CD4-positive, alpha-beta T cell treated with Interferon alpha-2 for 1 hour (primary cell): Measurements from ENCODE around the gene MYO7B.
"Not testable (repeated sequence)": the region's sequence is repeated elsewhere in the genome, so short reads cannot be mapped to it uniquely, and the experiment has no call there.

Experiments
- DNase-seq, 2 donors: peaks; one replicate each; pipeline ENCODE4 v3.0.0-alpha.2; 2020 to 2022

The MYO7B gene

DNA sequence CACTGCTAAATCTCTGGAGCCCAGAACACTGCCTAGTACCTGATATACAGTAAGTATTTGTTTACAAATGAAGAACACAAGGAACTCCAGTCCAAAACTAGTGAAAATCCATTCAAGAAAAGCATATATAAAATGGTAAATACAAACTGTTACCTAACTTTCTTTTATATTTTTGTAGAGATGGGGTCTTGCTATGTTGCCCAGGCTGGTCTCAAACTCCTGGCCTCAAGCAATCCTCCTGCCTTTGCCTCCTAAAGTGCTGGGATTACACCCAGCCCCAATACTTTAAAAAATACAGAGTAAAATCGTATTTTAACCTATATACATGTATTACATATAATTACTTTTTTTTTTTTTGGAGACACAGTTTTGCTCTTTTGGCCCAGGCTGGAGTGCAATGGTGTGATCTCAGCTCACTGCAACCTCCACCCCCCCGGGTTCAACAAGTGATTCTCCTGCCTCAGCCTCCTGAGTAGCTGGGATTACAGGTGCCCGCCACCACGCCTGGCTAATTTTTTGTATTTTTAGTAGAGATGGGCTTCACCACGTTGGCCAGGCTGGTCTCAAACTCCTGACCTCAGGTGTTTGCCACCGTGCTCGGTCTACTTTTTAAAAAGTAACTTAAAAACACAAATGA is 11.2 kb upstream of the MYO7B start:
- DNase-seq: not testable (repeated sequence)

DNA sequence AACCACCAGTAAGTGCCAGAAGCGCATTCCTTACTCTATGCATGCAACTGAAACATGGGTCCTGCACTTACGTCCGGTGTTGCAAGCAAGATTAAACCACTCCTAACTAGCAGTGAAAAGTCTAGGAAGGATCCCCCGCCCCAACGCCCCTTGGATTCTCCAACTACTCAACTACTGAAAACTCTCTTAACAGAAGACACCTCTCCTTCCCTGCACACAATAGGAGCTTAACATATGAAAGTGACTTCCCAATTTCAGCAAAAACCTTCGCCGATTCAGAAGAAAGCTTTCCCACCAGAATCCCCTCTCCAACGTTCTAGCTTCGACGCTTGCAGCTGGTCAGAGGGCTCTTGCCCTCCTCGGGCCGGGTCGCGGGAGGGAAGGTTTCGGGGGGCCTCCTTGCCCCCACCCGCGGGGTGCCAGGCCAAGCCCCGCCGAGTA is 9.8 kb upstream of the MYO7B start:
- DNase-seq: no peak

DNA sequence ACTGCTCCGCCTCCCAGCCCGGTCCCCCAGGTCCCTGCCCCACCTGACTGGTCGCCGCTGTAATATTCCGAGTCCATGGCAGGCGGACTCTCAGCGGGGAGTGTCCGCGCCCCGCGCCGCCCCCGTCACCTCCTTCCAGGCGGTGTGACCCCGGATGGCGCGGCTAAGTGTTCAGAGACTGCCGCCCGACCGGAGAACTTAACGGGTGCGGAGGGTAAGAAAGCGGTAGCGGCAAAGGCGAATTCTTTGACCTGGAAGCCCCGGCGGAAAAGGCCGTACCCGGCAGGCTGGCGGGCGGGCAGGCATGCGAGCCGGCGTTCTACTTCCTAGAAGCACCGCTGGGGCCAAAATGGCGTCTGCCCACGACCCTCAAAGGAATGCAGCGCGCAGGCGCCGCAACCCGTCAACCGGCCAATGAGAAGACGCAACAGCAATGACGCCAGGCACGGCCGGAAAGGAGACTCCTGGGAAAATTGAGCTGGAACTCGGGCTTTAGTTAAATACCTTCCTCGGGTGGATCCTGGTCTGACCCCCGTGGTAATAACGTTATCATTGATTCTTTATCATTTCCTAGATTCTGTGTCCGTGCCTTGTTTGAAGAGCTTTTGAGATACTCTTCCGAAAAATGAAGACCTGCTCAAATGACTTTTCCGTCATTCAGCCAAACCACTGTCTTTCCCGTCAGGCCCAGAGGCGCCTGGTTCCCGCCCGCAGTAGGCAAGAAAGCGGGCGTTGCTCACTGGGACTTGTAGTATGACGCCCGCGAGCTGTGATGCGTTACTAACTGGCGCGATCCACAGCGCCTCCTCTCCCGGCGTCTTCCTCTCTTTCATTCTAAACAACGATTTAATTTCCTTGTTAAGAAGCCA is 9.1 kb upstream of the MYO7B start, which contains the start of gene IWS1:
Gene IWS1 (minus strand): TSS at position 358 of the 869 bp plus-strand sequence. CDS start 281 bp downstream, at position 77.
- DNase-seq: peak; percentile 94 to 95

DNA sequence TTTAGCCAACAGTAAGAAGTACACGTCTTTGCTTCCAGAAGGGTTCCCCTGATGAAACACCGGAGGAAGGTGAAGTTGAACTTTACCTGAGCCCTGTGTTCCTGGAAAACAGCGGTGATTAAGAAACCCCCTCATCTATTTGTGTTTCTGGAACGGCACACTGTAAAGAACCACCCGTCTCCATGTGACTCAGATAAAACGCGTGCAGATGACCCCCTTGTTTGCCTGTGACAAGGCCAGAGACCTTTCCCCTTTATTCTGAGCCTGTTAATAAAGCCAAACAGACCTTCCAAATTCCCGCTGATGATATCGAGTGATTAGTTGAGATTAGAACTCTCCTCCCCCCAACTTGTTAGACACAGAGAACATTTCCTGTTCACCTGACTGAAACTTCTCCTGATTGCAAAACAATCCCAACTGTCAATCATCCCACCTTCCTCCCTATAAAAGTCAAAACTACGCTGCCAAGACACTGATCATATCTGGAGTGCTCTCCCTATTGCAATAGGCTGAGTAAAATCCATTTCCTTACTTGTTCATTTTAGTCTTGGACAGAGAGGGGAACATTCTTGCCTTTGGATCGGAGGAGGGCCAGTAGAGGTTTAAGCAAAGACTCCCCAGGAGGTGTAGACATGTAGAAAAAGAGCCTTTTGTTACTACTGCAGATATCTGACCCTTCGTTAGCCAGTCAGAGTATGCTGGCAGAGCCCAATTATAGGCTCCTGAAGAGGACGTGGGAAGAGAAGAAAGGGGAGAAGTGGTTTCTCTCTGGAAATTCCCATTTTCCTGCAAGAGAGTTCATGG is 8.3 kb upstream of the MYO7B start:
- no peak for DNase-seq

DNA sequence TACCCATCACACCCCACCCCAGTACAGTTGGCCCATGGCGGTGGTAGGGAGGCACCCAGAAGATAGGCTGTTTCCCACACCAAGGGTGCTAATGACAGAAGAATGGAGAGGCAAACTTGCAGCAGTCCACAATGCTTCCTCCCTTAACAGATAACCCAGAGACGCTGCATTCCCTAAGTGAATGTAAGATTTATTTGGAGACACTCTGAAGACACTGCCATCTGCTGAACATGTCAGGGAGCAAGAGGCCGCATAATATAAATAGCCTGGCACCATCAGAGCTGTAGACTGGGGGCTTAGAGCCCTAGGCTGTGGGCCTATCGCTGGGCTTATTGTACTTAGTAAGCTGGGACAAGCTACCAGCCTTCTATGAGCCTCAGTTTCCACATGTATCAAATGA is 7.0 kb upstream of the MYO7B start:
- no peak for DNase-seq

DNA sequence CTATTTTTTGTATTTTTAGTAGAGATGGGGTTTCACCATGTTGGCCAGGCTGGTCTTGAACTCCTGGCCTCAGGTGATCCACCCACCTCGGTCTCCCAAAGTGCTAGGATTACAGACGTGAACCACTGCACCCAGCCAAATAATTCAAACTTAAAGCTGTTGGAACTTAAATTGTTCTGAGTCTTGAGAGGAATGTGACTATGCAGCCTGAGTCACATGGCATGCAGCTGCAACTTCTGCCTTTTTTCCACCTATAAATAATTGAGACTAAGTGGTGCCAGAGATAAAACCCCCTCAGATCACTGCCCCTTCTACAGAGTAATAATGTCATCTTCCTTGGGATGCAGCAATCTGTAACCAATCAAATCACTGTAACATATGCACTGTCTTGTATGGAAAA is 6.1 kb upstream of the MYO7B start:
- DNase-seq: not testable (repeated sequence)

DNA sequence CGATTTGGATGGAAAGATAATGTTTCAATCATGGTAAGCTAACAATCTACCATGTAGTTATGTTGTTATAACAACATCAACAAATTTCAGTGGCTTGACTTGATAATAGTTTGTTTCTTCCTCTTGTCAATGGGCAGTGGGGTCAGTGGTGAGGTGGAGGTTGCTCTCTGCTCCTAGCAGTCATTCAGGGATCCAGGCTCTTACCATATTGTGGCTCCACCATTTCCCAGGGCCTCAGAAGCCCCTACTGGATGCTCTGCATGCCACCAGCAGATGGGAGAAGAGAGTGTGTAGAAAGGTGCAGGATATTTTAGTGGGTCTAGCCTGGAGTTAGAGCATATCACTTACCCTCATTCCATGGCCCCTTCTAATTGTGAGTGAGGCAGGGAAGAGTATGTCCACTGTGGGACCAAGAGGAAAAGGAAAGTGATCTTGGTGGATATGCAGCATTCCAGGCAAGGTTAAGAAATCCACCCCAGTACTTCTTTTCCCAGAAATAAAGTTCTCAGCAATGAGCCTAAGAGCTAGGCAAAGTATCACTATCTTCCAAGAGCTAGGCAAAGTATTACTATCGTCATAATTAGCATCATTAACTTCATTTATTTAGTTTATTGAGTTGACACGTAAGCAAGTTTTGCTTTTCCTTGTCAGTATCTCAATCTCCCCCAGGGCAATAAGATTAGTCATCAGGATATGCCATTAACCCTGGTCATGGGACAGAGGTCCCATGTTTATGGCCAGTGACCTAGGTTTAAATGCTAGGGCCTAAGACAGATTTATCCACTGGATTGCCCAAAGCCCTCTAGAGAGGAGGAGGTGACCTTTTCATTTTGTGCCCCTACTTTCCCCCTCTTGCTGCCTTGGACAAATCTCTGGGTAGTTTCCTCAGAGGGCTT is 5.0 kb upstream of the MYO7B start:
- DNase-seq: no peak

DNA sequence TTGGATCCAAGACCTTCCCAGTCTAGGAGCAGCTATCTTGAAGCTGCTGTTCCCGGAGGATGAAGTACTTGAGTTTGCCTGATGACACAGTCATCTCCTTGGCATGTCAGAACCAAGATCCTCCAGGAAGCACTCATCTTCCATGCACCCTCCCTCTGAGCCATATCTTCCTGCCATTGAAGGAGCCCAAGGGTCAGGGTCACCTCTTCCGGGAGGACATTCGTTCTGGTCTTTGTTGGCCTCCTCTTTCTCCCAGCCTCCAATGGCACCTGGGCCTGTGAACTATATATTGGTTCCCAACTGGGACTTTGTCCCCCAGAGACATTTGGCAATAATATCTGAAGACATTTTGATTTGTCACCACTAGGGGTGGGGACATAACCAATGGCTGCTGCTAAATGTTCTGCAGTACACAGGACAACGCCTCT is 4.2 kb upstream of the MYO7B start:
- DNase-seq: no peak

DNA sequence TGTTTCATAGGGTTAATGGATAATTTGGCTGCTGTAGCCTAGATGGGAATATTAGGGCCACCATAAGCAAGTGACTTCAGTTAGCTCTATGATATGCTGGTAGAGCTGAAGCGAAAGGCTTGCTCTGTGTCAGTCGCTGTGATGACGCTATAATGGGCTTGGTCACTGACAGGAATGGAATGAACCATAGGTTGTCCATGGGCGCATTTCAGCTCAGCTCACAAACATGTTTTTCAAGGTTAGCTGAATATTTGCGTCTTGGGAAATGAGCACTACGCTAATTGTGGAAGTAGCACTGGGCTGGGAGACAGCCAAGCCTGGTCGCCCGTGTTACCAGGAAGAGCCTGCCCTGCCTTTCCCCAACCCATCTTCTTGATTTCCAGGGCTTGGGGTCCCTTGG is 3.2 kb upstream of the MYO7B start:
- no peak for DNase-seq

DNA sequence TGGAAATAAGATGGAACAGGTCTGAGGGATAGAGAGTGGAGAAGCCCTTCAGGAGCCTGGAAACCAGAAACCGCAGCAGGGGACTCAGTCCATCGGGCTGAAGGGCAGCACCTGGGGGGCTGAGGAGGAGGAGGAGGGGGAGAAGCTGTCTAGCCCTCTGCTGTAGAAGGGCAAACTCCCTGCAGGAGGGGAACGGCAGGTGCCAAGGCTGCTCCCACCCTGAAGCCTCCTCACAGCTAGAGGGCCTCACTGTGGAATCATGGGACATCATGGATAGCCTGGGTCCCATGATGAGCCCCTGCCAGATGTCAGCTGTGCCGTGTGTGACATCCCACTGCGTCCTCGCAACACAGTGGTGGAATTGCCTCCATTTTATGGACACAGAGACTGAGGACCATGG is 435 bp downstream of the MYO7B start:
- DNase-seq: no peak

DNA sequence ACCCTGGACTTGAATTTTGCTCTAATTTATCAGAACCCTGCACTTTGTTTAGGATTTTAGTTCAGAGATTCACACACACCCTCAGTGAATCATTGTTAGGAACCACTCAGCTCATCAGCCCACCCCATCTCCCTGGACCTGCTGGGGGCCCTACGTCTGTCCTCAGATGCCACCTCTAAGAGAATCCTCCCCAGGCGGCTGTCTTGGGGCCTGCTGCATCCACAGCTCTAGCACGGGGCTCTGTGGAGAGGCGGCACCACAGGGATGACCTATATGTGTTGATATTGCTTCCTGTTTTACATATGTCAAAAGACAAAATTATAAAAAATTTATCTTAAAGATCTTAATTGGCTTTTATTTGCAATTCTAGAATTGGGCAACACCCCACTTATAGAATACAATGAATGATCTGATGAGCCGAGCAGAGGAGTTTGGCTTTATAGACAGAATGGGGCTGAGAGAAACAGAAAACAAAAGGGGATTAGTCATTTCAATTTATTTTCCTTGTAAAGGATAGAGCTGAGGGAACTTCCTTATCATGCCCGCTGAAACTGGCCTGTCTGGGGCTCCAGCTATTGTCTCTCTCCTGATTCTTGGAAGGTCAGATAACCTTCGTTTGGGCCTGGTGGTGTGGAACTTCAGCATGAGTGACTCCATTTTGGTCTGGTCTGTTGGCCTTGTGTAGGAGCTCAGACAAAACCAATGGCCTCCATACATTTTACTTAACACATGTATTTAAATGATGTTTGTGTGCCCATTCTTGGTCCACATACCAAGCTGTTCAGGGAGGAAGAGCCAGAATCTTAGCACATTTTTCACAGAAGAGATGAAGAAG is 1.4 kb downstream of the MYO7B start:
- DNase-seq: no peak

DNA sequence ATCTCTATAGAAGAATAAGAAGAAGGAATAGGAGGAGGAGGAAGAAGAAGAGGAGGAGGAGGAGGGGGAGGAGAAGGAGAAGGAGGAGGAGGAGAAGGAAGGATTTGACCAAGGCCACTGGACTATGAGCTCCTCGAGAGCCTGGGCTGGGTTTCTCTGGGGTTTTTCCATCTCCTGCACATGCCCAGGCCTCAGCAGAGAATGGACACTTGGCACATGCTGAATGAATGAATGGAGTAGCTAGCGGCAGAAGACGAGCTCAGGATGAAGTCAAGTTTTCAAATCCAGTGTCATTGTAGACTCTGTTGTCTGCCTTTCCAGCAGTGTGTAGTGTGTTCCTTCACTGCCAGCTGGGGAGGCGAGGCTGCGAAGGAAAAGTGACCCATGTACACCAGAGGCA is 2.2 kb downstream of the MYO7B start:
- no peak for DNase-seq

DNA sequence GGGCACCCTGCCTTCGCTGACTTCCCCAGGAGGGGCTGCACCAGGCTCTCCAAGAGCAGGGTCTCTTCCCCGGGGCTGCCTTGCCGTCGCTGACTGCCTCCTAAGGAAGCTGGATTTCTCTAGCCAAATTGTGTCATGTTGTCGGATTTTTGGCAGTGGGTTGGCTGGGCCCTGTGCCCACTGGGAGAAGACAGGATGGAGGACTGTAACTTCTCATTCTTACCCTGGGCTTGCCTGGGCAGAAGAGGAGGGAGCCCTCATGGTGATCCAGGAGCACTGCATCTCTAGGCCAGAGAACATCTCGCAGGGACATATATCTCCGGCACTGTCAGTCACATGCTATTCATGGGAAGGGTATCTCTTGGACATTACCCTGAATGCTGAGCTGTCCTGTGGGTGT is 6.3 kb downstream of the MYO7B start:
- no peak for DNase-seq

DNA sequence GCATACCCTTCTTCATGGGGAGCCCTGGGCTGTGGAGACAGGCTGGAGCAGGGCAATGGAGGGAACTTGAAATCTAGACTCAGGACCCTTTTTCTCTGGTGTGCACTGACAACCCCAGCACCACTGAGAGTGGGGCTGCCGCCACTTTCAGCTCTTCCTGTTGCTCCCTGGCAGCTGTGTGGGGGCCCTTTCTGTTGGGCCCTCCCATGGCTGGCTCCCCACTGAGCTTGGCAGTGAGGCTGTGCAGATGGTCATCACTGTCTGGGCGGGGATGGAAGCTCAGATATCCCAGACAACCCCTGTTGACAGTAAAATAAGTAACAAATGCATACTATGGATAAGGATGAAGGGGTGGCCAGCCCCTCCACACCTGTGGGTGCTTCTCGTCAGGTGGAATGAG is 6.7 kb downstream of the MYO7B start:
- no peak for DNase-seq

DNA sequence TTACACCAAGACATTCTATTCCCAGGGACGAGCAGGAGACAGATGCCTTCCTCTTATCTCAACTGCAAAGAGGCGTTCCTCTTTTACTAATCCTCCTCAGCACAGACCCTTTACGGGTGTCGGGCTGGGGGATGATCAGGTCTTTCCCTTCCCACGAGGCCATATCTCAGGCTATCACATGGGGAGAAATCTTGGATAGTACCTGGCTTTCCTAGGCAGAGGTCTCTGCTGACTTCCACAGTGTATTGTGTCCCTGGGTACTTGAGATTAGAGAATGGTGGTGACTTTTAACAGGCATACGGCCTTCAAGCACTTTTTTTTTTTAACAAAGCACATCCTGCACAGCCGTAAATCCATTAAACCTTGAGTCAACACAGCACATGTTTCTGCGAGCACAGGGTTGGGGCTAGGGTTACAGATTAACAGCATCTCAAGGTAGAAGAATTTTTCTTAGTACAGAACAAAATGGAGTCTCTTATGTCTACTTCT is 7.6 kb downstream of the MYO7B start:
- not testable (repeated sequence) for DNase-seq

DNA sequence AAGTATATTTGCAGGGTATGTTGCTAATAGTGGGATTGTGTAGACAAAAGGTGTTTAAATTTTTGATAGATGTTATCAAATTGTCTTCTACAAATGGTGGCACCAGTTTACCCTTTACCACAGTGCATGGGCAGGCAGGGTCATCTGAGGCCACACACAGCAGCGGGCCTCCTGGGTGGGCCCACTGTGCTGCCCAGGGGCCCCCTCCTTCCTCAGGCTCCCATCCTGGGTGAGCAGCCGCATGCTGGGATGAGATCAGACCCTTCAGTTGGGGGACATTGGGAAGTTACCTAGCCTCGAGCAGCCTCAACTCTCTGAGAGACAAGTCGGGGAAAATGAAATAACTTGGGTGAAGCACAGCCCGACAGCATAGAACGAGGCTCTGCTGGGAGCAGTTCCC is 9.7 kb downstream of the MYO7B start:
- DNase-seq: no peak

DNA sequence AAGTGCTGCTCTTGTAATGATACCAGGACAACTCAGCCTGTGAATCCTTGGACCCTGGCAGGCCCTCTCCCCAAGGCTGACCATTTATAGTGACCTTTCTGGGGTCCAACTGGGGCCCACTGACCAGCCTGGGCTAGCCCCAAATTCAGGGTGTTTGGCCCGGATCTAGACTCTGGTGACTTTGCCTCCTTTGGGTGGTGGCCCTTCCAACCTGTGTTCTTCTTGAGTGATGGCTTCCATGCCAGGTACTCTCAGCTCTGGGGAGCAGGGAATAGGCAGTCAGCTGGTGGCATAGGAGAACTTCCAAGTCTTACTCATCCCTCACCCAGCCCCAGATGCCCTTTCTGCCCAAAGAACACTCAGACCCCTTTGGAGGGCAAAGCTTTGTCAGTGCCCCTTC is 10.3 kb downstream of the MYO7B start:
- DNase-seq: no peak

DNA sequence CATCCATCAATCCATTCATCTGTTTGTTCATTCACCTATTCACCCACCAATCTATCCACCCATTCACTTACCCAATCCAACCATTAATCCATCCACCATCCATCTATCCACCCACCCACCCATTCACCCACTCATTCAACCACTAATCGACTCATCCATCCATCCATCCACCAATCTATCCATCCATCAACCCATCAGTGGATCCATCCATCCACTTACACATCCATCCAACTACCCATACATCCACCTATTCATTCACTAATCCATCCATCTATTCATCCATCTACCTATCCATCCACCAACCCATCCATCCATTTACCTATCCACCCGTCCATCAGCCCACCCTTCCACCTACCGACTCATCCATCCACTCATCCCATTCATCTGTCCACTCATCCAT is 11.3 kb downstream of the MYO7B start:
- DNase-seq: no peak

DNA sequence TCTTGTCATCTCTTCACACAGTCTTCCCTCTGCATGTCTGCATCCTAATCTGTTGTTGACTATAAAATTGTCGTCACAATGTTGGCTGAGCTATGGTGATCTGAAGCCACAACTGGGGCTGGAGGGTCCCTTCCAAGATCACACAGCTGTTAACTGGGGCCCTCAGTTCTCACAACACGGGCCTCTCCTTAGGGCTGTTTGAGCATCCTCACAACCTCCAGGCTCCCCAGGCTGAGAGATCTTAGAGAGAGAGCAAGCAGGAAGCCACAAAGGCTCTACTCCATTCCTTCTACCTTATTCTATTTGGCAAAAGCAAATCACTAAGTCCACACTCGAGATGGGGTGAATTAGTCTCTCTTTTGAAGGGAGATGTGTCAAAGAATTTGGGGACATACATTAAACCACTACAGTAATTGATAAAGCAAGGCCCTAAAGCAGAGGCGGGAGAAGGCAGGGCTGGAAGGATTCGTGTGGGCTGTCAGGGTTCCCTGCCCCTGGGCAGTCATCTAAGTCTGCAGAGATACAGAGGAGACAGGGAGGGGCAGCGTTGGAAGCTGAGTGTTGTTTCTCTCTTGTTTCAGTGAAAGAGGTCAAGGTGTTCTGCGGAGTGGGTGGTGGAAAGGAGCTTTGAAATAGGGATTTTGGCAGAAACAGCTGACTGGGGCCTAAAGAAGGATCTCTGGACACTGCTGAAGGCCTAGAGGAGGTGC is 15.9 kb downstream of the MYO7B start:
- no peak for DNase-seq

DNA sequence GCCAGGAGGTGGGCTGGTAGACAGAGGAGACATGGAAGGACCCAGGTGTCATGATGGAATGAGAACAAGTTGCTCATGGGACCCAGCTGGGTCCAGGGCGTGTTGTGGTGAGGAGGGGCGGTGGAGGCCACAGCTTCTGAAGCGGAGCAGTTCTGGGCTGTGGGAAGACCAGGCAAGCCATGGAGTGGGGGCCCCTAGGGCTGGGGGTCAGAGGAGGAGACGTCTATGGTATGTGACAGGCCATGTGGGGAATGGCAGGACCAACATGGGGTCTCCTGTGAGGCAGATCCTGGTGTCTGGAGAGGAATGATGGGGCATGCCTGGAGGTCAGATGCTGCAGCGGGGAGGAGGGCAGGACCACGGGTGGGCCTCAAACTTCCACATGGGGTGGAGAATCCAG is 16.9 kb downstream of the MYO7B start:
- DNase-seq: no peak

DNA sequence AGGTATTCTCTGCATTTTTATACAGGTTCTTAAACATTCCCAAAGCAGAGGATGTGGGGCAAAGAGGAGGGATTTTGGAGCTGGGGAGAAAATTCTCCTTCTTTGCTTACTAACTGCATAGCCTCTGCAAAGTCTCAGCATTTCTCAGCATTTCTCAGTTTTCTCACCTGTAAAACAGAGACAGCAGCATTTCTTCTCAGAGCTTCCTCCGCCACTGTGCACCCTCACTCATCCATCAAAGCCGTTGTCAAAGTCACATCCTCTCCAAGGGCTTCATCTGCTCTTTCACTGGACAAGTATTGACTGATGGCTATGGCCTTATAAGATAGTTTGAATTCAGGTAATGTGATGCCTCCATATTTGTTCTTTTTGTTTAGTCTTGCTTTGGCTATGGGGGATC is 17.4 kb downstream of the MYO7B start:
- no peak for DNase-seq
